SU-DHL-6 (cell line): ENCODE measurements around the gene NELL2.
"Not testable (repeated sequence)": the region's sequence is repeated elsewhere in the genome, so short reads cannot be mapped to it uniquely, and the experiment has no call there.

ENCODE experiments used
- H2AFZ ChIP-seq: fragments of 200-600 bp; sonication (generic); 2 replicates; pipeline ENCODE4 v1.6.1; 2014; ENCODE audit warnings: low read depth, mild to moderate bottlenecking, moderate library complexity, mixed read lengths, antibody characterized with exemption, low read length; ENCODE audit not compliant: severe bottlenecking
- H3F3A ChIP-seq: fragments of 200-600 bp; shearing (Covaris generic); 2 replicates; pipeline ENCODE4 v1.6.0; 2016; ENCODE audit warnings: antibody characterized with exemption, mild to moderate bottlenecking; ENCODE audit not compliant: insufficient read depth
- H3K27ac ChIP-seq: fragments of 200-600 bp; sonication (generic); 2 replicates; pipeline ENCODE4 v1.5.1; 2016; ENCODE audit warnings: low read depth, mild to moderate bottlenecking, low read length, moderate library complexity, mixed read lengths
- H3K27me3 ChIP-seq: fragments of 200-600 bp; sonication (generic), shearing (Covaris generic); 2 replicates; pipeline ENCODE4 v1.6.0; 2014; ENCODE audit warnings: mild to moderate bottlenecking, low read length
- H3K36me3 ChIP-seq: fragments of 200-600 bp; sonication (generic); 2 replicates; pipeline ENCODE4 v1.6.1; 2014; ENCODE audit warnings: mild to moderate bottlenecking, low read length, mixed read lengths
- H3K4me2 ChIP-seq: fragments of 300-600, 200-600 bp; shearing (Covaris generic), sonication (generic); 2 replicates; pipeline ENCODE4 v1.6.0; 2014; ENCODE audit warnings: low read length, low read depth, mild to moderate bottlenecking; ENCODE audit not compliant: poor library complexity, severe bottlenecking
- H3K4me3 ChIP-seq: fragments of 200-600 bp; sonication (generic); 2 replicates; pipeline ENCODE4 v1.5.1; 2014; ENCODE audit warnings: antibody characterized with exemption, low read length, mild to moderate bottlenecking, mixed read lengths; ENCODE audit not compliant: insufficient read depth, poor library complexity, severe bottlenecking
- H3K79me2 ChIP-seq: fragments of 200-600 bp; sonication (generic); 2 replicates; pipeline ENCODE4 v1.6.1; 2014; ENCODE audit warnings: mild to moderate bottlenecking, low read length, moderate library complexity; ENCODE audit not compliant: insufficient read depth
- H3K9ac ChIP-seq: fragments of 200-600 bp; sonication (generic); 2 replicates; pipeline ENCODE4 v1.7.0; 2014; ENCODE audit warnings: mild to moderate bottlenecking, low read length
- H3K9me2 ChIP-seq: fragments of 200-600 bp; sonication (generic); replicated peaks from 2 replicates; pipeline ENCODE4 v1.6.1; 2014; ENCODE audit warnings: low read length; ENCODE audit not compliant: insufficient read depth
- H3K9me3 ChIP-seq: fragments of 200-600 bp; sonication (generic); 2 replicates; pipeline ENCODE4 v1.6.1; 2014; ENCODE audit warnings: low read length, mixed read lengths; ENCODE audit not compliant: insufficient read depth
- H4K20me1 ChIP-seq: fragments of 200-600 bp; sonication (generic); 2 replicates; pipeline ENCODE4 v1.6.1; 2014; ENCODE audit warnings: low read depth, mild to moderate bottlenecking, antibody characterized with exemption, low read length, moderate library complexity, mixed read lengths
- EZH2phosphoT487 ChIP-seq: fragments of 200-600 bp; sonication (generic), shearing (Covaris generic); conservative IDR thresholded peaks from 2 replicates; pipeline ENCODE4 v1.6.1; 2018; ENCODE audit warnings: mild to moderate bottlenecking, antibody characterized with exemption, low read length, moderate library complexity, mixed read lengths
- TF ChIP-seq, protein P1 (sequence below): fragments of 200-600 bp; sonication (generic); IDR thresholded peaks from one replicate; pipeline ENCODE4 v1.5.1; 2017; ENCODE audit warnings: antibody characterized with exemption, mild to moderate bottlenecking, low read length, moderate library complexity; ENCODE audit not compliant: insufficient read depth, poor library complexity, severe bottlenecking

Gene NELL2

GRCh38 chr12:44829045-44829444 lies 47.1 kb downstream of the NELL2 start:
- Histone ChIP-seq H3F3A (no peaks in the 10 kb centered on the region), H4K20me1 (no peaks in the 10 kb centered on the region), H3K36me3 (no peaks in the 10 kb centered on the region), H3K27ac (no peak overlapping the region), H3K9me2 (no peaks in the 10 kb centered on the region), H3K9ac (no peak overlapping the region), H2AFZ (no peak overlapping the region), H3K4me2 (no peak overlapping the region), H3K79me2 (no peaks in the 10 kb centered on the region), H3K9me3 (no peaks in the 10 kb centered on the region), H3K4me3 (no peak overlapping the region), H3K27me3 (no peaks in the 10 kb centered on the region)
- no peak for TF ChIP-seq EZH2phosphoT487
- TF ChIP-seq, protein P1, sequence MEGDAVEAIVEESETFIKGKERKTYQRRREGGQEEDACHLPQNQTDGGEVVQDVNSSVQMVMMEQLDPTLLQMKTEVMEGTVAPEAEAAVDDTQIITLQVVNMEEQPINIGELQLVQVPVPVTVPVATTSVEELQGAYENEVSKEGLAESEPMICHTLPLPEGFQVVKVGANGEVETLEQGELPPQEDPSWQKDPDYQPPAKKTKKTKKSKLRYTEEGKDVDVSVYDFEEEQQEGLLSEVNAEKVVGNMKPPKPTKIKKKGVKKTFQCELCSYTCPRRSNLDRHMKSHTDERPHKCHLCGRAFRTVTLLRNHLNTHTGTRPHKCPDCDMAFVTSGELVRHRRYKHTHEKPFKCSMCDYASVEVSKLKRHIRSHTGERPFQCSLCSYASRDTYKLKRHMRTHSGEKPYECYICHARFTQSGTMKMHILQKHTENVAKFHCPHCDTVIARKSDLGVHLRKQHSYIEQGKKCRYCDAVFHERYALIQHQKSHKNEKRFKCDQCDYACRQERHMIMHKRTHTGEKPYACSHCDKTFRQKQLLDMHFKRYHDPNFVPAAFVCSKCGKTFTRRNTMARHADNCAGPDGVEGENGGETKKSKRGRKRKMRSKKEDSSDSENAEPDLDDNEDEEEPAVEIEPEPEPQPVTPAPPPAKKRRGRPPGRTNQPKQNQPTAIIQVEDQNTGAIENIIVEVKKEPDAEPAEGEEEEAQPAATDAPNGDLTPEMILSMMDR, result no peak

GRCh38 chr12:44827832-44828438 lies 48.2 kb downstream of the NELL2 start:
- no peaks in the 10 kb centered on the region for H3K36me3 ChIP-seq
- no peaks in the 10 kb centered on the region for H3K9me2 ChIP-seq
- H4K20me1 ChIP-seq, result no peaks in the 10 kb centered on the region
- no peak overlapping the region for H3K4me3 ChIP-seq
- no peak overlapping the region for H3K27ac ChIP-seq
- no peak overlapping the region for H3K4me2 ChIP-seq
- H3K27me3 ChIP-seq, result no peaks in the 10 kb centered on the region
- no peak overlapping the region for H2AFZ ChIP-seq
- H3K9me3 ChIP-seq, result no peaks in the 10 kb centered on the region
- H3F3A ChIP-seq, result no peaks in the 10 kb centered on the region
- H3K79me2 ChIP-seq, result no peaks in the 10 kb centered on the region
- TF ChIP-seq EZH2phosphoT487, result no peak
- TF ChIP-seq, protein P1, result no peak
- H3K9ac ChIP-seq, result no peak overlapping the region

DNA sequence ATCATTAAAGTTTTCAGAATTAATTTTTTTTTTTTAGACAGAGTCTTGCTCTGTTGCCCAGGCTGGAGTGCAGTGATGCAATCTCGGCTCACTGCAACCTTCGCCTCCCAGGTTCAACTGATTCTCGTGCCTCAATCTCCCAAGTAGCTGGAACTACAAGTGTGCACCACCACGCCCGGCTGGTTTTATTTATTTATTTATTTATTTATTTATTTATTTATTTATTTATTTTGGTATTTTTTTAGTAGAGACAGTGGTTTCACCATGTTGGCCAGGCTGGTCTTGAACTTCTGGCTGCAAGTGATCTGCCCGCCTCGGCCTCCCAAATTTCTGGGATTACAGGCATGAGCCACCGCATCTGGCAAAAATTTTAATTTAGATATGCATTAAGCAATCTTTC lies 54.4 kb downstream of the NELL2 start:
- H3K4me3 ChIP-seq, H3F3A ChIP-seq, H4K20me1 ChIP-seq, H3K9me2 ChIP-seq, H3K27me3 ChIP-seq, H3K27ac ChIP-seq, H3K4me2 ChIP-seq, H2AFZ ChIP-seq, H3K36me3 ChIP-seq, H3K9me3 ChIP-seq, H3K9ac ChIP-seq, H3K79me2 ChIP-seq: not testable (repeated sequence)

GRCh38 chr12:44819884-44820283 lies 56.2 kb downstream of the NELL2 start:
- Histone ChIP-seq H3K4me3 (no peak overlapping the region), H3F3A (peaks cover 4% of the 10 kb centered on the region; the same call in 1 of the 2 replicates), H3K4me2 (no peak overlapping the region), H4K20me1 (no peaks in the 10 kb centered on the region), H2AFZ (no peak overlapping the region), H3K9me2 (no peaks in the 10 kb centered on the region), H3K27ac (no peak overlapping the region), H3K79me2 (no peaks in the 10 kb centered on the region), H3K27me3 (no peaks in the 10 kb centered on the region), H3K9ac (no peak overlapping the region), H3K9me3 (no peaks in the 10 kb centered on the region), H3K36me3 (no peaks in the 10 kb centered on the region)
- TF ChIP-seq, protein P1, result no peak
- no peak for TF ChIP-seq EZH2phosphoT487
